HG03066 (cell line): ENCODE measurements around the gene RSAD2.
A peak's percentile ranks its signal among the peaks of the same experiment; 100 is the strongest.
"Not testable (repeated sequence)": the region's sequence is repeated elsewhere in the genome, so short reads cannot be mapped to it uniquely, and the experiment has no call there.

Experiments
- ATAC-seq: cut with Tn5 transposase; IDR thresholded peaks from one replicate; pipeline ENCODE4 v1.9.1; 2021; ENCODE audit warnings: low read depth; ENCODE audit not compliant: unreplicated experiment

RSAD2 gene

GRCh38 chr2:6877402-6878304 lies at the start of gene RSAD2:
Gene RSAD2, plus strand, starts transcription at chr2:6877777. Its CDS starts 24 bp downstream, at chr2:6877801.
- ATAC-seq, result peak; percentile 79

- no peak for ATAC-seq
These were observed 49.3 kb upstream of the RSAD2 start for GRCh38 chr2:6828299-6828584.

- no peak for ATAC-seq
These were observed 46.3 kb upstream of the RSAD2 start for GRCh38 chr2:6831229-6831628.

GRCh38 chr2:6832596-6833299 lies 44.8 kb upstream of the RSAD2 start:
- no peak for ATAC-seq

GRCh38 chr2:6833300-6833604 lies 44.3 kb upstream of the RSAD2 start:
- no peak for ATAC-seq

- ATAC-seq, result no peak
These were observed 43.4 kb upstream of the RSAD2 start for GRCh38 chr2:6834163-6834562.

- ATAC-seq, result no peak
These were observed 42.1 kb upstream of the RSAD2 start for GRCh38 chr2:6835467-6835866.

GRCh38 chr2:6838673-6839319 lies 38.8 kb upstream of the RSAD2 start:
- no peak for ATAC-seq

GRCh38 chr2:6841537-6842287 lies 35.9 kb upstream of the RSAD2 start:
- no peak for ATAC-seq

- ATAC-seq, result no peak
These were observed 32.3 kb upstream of the RSAD2 start for GRCh38 chr2:6845312-6845711.

GRCh38 chr2:6845903-6846302 lies 31.7 kb upstream of the RSAD2 start:
- no peak for ATAC-seq

- no peak for ATAC-seq
These were observed 31.0 kb upstream of the RSAD2 start for GRCh38 chr2:6846540-6846939.

GRCh38 chr2:6846967-6847681 lies 30.5 kb upstream of the RSAD2 start:
- ATAC-seq, result no peak

- ATAC-seq, result no peak
These were observed 25.4 kb upstream of the RSAD2 start for GRCh38 chr2:6852195-6852594.

GRCh38 chr2:6854416-6854815 lies 23.2 kb upstream of the RSAD2 start:
- ATAC-seq, result no peak

GRCh38 chr2:6855860-6856547 lies 21.6 kb upstream of the RSAD2 start:
- no peak for ATAC-seq

- ATAC-seq, result no peak
These were observed 21.0 kb upstream of the RSAD2 start for GRCh38 chr2:6856548-6856920.

GRCh38 chr2:6858466-6859027 lies 19.0 kb upstream of the RSAD2 start:
- ATAC-seq, result not testable (repeated sequence)

- ATAC-seq, result no peak
These were observed 17.3 kb upstream of the RSAD2 start for GRCh38 chr2:6860296-6860695.

GRCh38 chr2:6863792-6864191 lies 13.8 kb upstream of the RSAD2 start:
- no peak for ATAC-seq
